PC-9 (cell line): ENCODE measurements around the gene TMEM138.

Source experiments
- EZH2 ChIP-seq: fragments of 200-600 bp; sonication (generic); IDR thresholded peaks from 2 replicates; pipeline ENCODE4 v1.8.0; 2017; ENCODE audit warnings: antibody characterized with exemption, low read depth
- TF ChIP-seq, protein P1 (sequence below): fragments of 200-600 bp; sonication (generic); conservative IDR thresholded peaks from 2 replicates; pipeline ENCODE4 v1.6.1; 2017; ENCODE audit warnings: mixed run types, antibody characterized with exemption, mild to moderate bottlenecking, moderate library complexity

DNA sequence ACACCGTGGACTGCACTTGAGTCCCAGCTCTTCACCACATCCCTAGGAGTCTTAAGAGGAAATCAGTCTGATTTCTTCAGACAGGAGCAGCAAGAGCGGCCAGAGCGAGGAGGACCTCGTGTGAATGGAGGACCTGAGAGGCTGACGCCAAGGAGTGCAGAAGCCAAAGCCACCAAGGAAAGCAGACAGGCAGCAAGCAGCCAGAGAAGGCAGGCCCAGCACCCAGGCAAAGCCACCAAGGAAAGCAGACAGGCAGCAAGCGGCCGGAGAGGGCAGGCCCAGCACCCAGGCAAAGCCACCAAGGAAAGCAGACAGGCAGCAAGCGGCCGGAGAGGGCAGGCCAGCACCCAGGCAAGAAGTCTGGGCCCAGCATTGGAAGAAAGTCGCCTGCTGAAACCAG lies 12.3 kb upstream of the TMEM138 start:
- TF ChIP-seq, protein P1, sequence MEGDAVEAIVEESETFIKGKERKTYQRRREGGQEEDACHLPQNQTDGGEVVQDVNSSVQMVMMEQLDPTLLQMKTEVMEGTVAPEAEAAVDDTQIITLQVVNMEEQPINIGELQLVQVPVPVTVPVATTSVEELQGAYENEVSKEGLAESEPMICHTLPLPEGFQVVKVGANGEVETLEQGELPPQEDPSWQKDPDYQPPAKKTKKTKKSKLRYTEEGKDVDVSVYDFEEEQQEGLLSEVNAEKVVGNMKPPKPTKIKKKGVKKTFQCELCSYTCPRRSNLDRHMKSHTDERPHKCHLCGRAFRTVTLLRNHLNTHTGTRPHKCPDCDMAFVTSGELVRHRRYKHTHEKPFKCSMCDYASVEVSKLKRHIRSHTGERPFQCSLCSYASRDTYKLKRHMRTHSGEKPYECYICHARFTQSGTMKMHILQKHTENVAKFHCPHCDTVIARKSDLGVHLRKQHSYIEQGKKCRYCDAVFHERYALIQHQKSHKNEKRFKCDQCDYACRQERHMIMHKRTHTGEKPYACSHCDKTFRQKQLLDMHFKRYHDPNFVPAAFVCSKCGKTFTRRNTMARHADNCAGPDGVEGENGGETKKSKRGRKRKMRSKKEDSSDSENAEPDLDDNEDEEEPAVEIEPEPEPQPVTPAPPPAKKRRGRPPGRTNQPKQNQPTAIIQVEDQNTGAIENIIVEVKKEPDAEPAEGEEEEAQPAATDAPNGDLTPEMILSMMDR: no peak
- no peak for TF ChIP-seq EZH2
